ENCODE data around the gene DCAF4.
"Not testable (repeated sequence)": the region's sequence is repeated elsewhere in the genome, so short reads cannot be mapped to it uniquely, and the experiment has no call there.

DCAF4 gene

GRCh38 chr14:72939630-72940029, 13.4 kb downstream of the DCAF4 start:
- H3K4me3 Mint-ChIP-seq: no peak overlapping the region
- no peaks in the 10 kb centered on the region for H3K9me3 Mint-ChIP-seq
- H3K36me3 Mint-ChIP-seq (ENCODE audit: low read depth): peaks cover 20% of the 10 kb centered on the region
- H3K4me1 Mint-ChIP-seq (ENCODE audit: low read depth): peaks cover 14% of the 10 kb centered on the region
- no peak overlapping the region for H3K27ac Mint-ChIP-seq
- no peaks in the 10 kb centered on the region for H3K27me3 Mint-ChIP-seq (ENCODE audit: low read depth)

DNA sequence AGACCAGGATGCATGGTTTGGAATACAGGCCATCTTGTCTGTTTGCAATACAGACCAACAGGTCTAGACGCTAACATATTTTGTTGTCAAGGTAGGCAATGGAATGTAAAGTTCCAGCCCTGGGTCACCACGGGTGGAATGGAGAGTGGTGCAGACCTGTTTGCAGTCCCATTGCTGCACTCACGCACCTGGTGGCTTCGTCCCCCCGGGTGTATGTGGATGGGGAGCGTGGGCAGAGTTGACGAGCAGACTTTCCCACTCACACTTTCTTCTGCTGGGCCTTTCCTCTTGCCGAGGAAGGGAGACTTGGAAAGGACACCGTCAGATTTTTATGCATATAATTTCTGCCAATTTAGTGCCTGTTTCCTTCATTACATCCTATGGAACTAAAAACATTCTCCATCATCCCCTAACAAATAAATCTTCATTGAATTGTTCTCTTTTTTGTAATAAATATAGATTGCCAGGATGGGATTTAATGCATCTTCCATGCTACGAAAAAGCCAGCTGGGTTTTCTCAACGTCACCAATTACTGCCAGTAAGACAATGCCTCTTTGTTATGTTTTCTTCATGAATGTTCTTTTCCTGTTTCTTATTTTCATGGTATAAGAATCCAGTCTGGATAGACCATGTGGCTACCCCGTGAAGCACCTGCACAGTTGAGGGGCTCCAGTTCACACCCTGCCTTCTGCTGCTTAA, 15.2 kb downstream of the DCAF4 start:
- no peaks in the 10 kb centered on the region for H3K27me3 Mint-ChIP-seq (ENCODE audit: low read depth)
- H3K9me3 Mint-ChIP-seq: no peaks in the 10 kb centered on the region
- peaks cover 23% of the 10 kb centered on the region for H3K36me3 Mint-ChIP-seq (ENCODE audit: low read depth)
- peaks cover 12% of the 10 kb centered on the region for H3K4me1 Mint-ChIP-seq (ENCODE audit: low read depth)
- no peak overlapping the region for H3K27ac Mint-ChIP-seq
- H3K4me3 Mint-ChIP-seq: no peak overlapping the region

DNA sequence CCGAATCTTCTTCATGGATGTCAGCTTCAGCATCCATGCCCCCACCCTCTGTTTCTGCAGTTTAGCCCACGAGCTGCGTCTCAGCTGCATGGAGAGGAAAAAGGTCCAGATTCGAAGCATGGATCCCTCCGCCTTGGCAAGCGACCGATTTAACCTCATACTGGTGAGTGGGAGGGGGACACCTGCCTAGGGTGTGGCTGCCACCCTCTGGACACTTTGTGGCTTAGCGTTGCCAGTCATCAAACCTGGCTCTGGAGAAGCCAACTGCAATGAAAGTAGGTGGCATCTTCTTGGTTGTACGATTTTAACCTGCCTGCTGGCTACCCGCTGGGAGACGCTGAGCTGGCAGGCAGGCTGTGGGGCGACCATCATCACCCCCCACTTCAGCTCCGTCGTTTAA, 16.7 kb downstream of the DCAF4 start:
- Mint-ChIP-seq H3K4me3 (no peak overlapping the region), H3K27ac (no peak overlapping the region), H3K4me1 (ENCODE audit: low read depth) (peaks cover 6% of the 10 kb centered on the region), H3K27me3 (ENCODE audit: low read depth) (no peaks in the 10 kb centered on the region), H3K9me3 (no peaks in the 10 kb centered on the region), H3K36me3 (ENCODE audit: low read depth) (peaks cover 20% of the 10 kb centered on the region)

DNA sequence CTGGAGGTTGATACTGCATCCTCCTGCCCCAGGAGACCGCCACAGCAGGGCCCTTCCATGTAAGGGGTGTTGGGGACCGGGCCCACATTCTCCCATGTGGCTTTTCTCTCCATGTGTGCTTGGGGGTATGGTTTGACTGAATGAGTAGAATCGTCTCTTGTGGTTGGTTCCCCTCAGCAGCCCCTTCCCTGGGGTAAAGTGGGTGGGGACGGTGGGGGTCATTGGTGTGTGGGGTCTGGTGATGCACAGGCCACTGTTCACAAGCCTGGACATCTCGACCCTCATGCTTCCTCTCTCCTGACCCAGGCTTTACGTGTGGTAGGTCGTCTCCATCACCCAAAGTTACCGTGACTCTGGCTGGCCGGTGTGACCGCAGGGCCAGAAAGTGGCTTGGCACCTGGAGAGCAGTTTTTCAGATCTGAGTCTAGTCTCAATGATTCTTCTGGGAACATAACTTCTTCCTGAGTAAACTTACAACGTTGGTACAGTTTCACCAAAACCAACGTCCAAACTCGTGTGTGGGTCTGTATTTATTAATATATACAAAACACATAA, 17.7 kb downstream of the DCAF4 start:
- H3K27me3 Mint-ChIP-seq (ENCODE audit: low read depth): no peaks in the 10 kb centered on the region
- no peak overlapping the region for H3K4me3 Mint-ChIP-seq
- no peak overlapping the region for H3K27ac Mint-ChIP-seq
- H3K36me3 Mint-ChIP-seq (ENCODE audit: low read depth): peaks cover 19% of the 10 kb centered on the region
- H3K9me3 Mint-ChIP-seq: no peaks in the 10 kb centered on the region
- peaks cover 10% of the 10 kb centered on the region for H3K4me1 Mint-ChIP-seq (ENCODE audit: low read depth)

DNA sequence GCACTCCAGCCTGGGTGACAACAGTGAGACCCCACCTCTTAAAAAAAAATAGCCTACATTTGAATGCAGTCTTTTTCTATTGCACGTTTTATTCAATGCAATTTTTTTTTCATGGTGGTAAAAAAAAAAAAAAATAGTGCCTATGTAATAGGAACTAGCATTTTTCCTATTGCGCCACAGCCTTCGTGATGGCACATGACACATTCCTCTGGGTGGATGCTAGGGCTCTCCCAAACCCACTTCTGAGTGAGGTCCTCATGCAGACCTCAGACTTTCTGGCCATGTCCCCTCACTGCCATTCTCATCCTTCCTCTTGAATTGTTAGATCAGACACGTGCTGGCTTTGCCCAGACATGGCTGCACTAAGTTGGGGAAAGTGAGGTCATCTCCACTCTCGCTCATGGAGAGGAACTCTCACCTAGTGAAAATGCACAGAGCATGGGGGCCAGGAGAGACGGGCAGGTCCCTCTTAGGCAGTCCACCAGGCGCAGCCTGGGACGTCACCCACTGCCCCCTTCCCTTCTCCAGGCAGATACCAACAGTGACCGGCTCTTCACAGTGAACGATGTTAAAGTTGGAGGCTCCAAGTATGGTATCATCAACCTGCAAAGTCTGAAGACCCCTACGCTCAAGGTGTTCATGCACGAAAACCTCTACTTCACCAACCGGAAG, 19.2 kb downstream of the DCAF4 start:
- H3K27ac Mint-ChIP-seq: no peak overlapping the region
- H3K36me3 Mint-ChIP-seq (ENCODE audit: low read depth): peaks cover 21% of the 10 kb centered on the region

GRCh38 chr14:72946491-72946890, 20.2 kb downstream of the DCAF4 start:
- Mint-ChIP-seq H3K4me1 (ENCODE audit: low read depth) (peaks cover 10% of the 10 kb centered on the region), H3K4me3 (no peak overlapping the region), H3K36me3 (ENCODE audit: low read depth) (peaks cover 22% of the 10 kb centered on the region), H3K27ac (no peak overlapping the region), H3K9me3 (no peaks in the 10 kb centered on the region), H3K27me3 (ENCODE audit: low read depth) (no peaks in the 10 kb centered on the region)

More for the DNA sequence above, 19.2 kb downstream of the DCAF4 start:
- no peaks in the 10 kb centered on the region for H3K27me3 Mint-ChIP-seq (ENCODE audit: low read depth)
- H3K4me1 Mint-ChIP-seq (ENCODE audit: low read depth): peaks cover 10% of the 10 kb centered on the region
- H3K4me3 Mint-ChIP-seq: no peak overlapping the region
- no peaks in the 10 kb centered on the region for H3K9me3 Mint-ChIP-seq

GRCh38 chr14:72947366-72948160, 21.3 kb downstream of the DCAF4 start:
- peaks cover 10% of the 10 kb centered on the region for H3K4me1 Mint-ChIP-seq (ENCODE audit: low read depth)
- peaks cover 18% of the 10 kb centered on the region for H3K36me3 Mint-ChIP-seq (ENCODE audit: low read depth)
- H3K9me3 Mint-ChIP-seq: no peaks in the 10 kb centered on the region
- H3K27ac Mint-ChIP-seq: peak overlapping the region; percentile 36
- H3K4me3 Mint-ChIP-seq: no peak overlapping the region
- no peaks in the 10 kb centered on the region for H3K27me3 Mint-ChIP-seq (ENCODE audit: low read depth)

DNA sequence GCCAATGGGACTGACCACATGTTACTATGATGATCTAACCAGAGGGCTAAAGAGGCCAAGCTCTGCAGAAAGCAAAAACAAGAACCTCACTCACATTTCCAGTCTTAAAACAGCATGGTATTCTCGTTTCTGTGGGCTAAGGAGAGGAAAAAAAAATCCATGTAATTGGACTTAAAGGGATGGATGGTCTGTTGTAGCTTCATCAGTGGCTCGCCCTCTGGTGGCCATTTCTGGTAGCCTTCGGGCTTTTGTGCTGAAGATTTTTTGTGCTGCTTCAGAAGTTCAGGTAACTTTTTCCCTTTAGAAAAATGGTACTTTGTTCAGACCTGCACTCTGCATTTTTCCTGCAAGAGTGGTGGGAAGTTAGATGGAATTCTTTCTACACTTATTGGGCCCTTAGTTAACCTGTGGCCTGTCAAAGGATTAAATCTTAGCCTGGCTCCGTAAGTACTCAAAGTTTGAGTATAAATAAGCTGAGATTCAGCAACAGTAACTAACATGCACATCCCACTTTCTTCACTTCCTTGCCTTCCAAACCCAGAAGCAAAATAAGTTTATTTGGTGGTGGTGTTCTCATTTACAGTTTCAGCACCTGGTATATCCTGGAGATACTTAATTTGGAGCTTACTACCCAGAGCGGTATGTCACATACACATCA, 22.3 kb downstream of the DCAF4 start:
- Mint-ChIP-seq H3K27me3 (ENCODE audit: low read depth) (no peaks in the 10 kb centered on the region), H3K27ac (no peak overlapping the region), H3K4me1 (ENCODE audit: low read depth) (peaks cover 10% of the 10 kb centered on the region), H3K36me3 (ENCODE audit: low read depth) (peaks cover 18% of the 10 kb centered on the region), H3K9me3 (no peaks in the 10 kb centered on the region), H3K4me3 (no peak overlapping the region)

DNA sequence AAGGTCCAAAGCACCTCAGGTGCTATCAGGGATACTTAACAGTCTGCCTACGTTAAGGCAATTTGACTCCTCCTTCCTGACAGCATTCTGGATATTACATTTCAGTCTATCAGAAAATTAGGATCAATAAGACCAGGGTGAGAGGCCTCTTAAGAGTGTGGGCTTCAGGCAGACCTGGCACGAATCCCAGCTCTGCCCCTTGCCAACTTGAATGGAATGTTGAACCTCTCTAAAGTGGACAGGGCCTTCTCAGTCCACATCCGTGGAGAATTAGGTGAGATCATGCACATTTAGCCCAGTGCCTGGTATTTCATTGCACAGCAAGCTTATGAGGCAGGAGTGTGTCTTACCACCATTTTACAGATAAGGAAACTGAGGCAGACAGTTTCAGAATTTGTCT, 25.9 kb downstream of the DCAF4 start:
- no peaks in the 10 kb centered on the region for H3K9me3 Mint-ChIP-seq
- H3K4me3 Mint-ChIP-seq: no peak overlapping the region
- H3K36me3 Mint-ChIP-seq (ENCODE audit: low read depth): peaks cover 17% of the 10 kb centered on the region
- H3K27ac Mint-ChIP-seq: no peak overlapping the region
- no peaks in the 10 kb centered on the region for H3K27me3 Mint-ChIP-seq (ENCODE audit: low read depth)
- H3K4me1 Mint-ChIP-seq (ENCODE audit: low read depth): peaks cover 10% of the 10 kb centered on the region

DNA sequence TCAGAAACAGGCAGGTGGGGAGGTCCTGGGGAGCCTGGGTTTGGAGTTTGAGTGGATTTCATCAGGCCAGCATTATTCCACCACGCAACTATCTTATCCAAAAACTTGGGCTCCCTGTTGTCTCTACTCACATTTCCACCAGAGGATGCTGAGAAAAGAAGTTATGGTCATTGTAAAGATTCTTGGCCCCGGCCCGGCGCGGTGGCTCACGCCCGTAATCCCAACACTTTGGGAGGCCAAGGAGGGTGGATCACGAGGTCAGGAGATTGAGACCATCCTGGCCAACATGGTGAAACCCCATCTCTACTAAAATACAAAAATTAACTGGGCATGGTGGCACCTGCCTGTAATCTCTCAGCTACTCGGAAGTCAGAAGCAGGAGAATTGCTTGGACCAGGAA, 30.5 kb downstream of the DCAF4 start:
- not testable (repeated sequence) for H3K27ac Mint-ChIP-seq; H3K27me3 Mint-ChIP-seq (ENCODE audit: low read depth); H3K9me3 Mint-ChIP-seq; H3K4me3 Mint-ChIP-seq; H3K4me1 Mint-ChIP-seq (ENCODE audit: low read depth)
- peaks cover 17% of the 10 kb centered on the region for H3K36me3 Mint-ChIP-seq (ENCODE audit: low read depth)

DNA sequence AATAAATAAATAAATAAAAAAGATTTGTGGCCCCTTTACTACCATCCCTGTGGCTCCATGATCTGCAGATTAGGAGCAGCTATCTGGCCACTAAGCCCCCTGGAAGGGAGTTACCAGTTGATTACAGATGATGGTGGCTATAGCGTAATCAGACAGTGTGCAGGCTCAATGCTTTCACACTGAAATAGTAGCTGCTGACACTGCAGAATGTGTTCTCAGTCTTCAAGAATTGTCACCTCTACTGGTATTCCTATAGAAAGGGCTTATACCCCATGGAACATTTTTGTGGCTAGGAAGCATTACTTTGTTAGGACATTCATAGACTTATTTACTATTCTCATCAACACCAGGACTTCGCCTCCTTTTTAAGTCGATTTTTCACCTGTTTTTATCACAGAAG, 30.9 kb downstream of the DCAF4 start:
- Mint-ChIP-seq H3K4me1 (ENCODE audit: low read depth) (no peaks in the 10 kb centered on the region), H3K4me3 (no peak overlapping the region), H3K9me3 (no peaks in the 10 kb centered on the region), H3K36me3 (ENCODE audit: low read depth) (peaks cover 17% of the 10 kb centered on the region), H3K27me3 (ENCODE audit: low read depth) (no peaks in the 10 kb centered on the region), H3K27ac (no peak overlapping the region)

- Mint-ChIP-seq H3K4me3 (no peak overlapping the region), H3K27ac (no peak overlapping the region), H3K4me1 (ENCODE audit: low read depth) (no peaks in the 10 kb centered on the region), H3K27me3 (ENCODE audit: low read depth) (no peaks in the 10 kb centered on the region), H3K36me3 (ENCODE audit: low read depth) (peaks cover 17% of the 10 kb centered on the region), H3K9me3 (no peaks in the 10 kb centered on the region)
These were observed 32.3 kb downstream of the DCAF4 start for GRCh38 chr14:72958548-72958947.

- H3K4me1 Mint-ChIP-seq (ENCODE audit: low read depth); H3K9me3 Mint-ChIP-seq; H3K27ac Mint-ChIP-seq; H3K27me3 Mint-ChIP-seq (ENCODE audit: low read depth); H3K4me3 Mint-ChIP-seq: not testable (repeated sequence)
- peaks cover 19% of the 10 kb centered on the region for H3K36me3 Mint-ChIP-seq (ENCODE audit: low read depth)
These were observed 34.8 kb downstream of the DCAF4 start for GRCh38 chr14:72961016-72961415.

DNA sequence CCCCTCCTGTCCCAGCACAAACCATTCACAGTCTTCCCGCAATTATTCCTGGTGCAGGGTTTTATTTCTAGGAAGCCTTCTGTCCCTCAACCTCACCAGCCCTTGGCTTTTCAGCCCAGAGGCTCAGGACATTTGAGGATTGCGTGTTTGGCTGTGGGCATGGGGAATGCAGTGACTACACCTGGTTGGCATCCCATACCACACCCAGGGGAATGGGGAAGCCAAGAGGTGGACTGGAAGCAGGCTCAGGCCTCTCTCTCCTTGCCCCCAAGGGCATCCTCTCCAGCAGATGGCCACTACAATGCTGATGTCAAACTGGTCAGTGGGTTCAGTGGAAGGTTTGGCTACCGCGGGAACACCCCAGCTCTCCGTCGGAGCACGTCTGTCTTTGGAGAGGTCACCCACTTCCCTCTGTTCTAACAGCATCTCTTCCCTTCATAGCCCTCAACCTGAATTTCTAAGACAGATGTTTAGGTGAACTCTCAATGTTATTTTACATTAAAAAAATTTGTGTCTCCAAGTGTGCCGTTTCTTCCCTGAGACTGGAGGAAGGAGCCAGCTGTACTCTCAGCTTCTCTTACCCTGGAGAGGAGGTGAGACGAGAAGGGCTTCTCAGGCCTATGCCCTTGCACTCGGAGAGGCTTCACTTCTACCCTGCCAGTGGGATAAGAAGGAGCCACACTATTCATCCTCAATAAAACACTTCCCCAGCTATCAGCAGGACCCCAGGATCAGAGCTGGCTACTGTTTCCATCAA, 35.5 kb downstream of the DCAF4 start:
- Mint-ChIP-seq H3K4me3 (no peak overlapping the region), H3K27me3 (ENCODE audit: low read depth) (no peaks in the 10 kb centered on the region), H3K27ac (no peak overlapping the region), H3K4me1 (ENCODE audit: low read depth) (peaks cover 9% of the 10 kb centered on the region), H3K9me3 (no peaks in the 10 kb centered on the region), H3K36me3 (ENCODE audit: low read depth) (peaks cover 14% of the 10 kb centered on the region)

Data from T-helper 1 cell treated with Interleukin-12 subunit alpha and Interleukin-12 subunit beta and Interleukin-4 antibody, amounts not matched to agents 30 μg/mL and 1 μg/mL, for 36 hours (primary cell).